Measurements from ENCODE around the gene CWF19L1.
A peak's percentile ranks its signal among the peaks of the same experiment; 100 is the strongest.
"Not testable (repeated sequence)": the region's sequence is repeated elsewhere in the genome, so short reads cannot be mapped to it uniquely, and the experiment has no call there.

The CWF19L1 gene

DNA sequence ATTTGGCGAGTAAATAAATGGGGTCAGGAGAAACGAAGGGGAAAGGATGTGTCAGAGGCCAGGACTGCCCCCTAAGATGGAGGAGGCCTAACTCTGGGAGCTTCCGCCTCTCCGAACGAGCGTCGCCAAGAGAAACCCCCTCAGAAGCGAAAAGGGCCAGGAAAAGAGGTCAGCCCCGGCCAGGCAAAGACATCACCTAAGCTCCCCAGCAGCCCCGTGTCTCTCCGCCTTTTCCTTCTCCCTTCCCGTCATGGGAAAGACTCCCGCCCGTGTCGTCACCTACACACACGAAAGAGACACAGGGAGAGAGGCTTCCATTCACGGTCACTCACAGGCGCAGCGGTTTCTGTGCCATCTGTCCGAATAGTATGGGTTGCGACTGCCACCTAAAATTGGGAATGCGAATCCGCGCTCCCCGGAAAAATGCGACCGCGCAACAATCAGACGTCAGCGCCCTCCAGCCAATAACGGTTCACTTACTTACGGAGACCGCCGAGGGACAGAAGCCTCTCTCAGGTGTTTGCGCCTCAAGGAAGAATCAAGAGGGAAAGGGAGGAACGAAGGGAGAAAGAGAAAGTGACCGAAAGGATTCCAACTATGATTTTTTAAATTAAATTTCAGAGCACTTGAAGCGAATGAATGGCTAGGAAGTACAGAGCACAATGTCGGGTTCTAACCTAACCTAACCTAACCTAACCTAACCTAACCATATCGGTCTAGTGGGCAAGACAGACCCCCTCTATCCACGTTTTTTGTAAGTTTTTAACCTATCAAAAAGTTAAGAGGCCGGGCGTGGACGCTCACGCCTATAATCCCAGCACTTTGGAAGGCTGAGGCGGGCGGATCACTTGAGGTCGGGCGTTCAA, at the start of gene CWF19L1:
TSS of gene CWF19L1 (minus strand) at position 400 of the 866 bp plus-strand sequence. CDS start at position 355, 45 bp downstream.
- peak; percentile 33 for DNase-seq

DNA sequence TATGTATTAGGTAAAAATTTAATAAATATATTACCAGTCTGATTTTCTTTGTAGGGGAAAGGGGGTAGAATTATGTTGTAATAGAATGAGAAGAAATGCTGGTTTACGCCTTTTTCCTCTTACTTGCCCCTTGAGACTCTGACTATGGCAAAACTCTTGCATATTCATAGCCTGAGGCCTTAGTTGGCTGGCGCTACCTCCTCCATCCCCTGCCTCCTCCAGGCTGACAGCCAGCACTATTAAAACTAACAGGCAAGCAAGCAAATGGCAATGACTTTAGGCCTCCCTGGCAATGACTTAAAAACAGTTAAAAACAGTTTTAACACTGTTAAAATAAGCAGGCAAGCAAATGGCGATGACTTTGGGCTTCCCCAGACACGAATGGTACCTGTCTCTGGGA, 48.2 kb upstream of the CWF19L1 start:
- no peak for DNase-seq

DNA sequence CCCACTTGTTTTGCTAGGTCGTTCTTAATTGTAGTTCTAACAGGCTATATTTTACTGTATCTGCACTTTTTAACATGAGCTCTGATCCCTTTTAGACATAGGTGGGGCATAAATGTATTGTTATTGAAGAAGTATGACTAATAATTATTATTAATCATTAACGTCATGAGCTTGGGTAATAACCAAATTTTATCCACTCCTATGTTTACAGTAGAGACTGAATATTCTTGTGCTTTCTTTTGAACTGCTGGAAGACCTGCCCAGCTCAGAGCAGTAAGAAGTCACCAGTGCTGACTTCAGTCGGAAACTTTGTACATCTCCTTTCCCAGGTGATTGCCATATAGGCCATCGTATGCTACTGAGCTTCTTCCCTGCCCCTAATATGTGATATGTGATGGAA, 43.9 kb upstream of the CWF19L1 start:
- no peak for DNase-seq

DNA sequence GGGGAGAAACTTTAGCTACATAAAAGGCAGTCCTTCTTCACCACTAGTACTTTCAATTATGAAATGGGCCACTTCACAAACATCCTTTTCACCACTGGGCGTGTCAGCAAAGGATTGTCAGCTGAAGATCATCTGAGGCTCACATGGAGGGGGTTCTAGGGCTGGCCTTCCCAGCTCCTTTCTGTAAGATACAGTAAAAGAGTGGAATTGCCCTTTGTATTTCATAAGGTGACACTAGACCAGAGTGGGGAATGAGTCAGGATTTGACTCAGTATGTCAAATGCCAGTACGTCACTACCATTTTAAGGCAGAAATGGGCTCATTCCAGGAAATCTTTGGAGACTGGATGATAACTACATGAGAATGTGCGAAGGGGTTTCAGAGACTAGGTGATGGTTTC, 40.2 kb upstream of the CWF19L1 start:
- DNase-seq, result no peak

DNA sequence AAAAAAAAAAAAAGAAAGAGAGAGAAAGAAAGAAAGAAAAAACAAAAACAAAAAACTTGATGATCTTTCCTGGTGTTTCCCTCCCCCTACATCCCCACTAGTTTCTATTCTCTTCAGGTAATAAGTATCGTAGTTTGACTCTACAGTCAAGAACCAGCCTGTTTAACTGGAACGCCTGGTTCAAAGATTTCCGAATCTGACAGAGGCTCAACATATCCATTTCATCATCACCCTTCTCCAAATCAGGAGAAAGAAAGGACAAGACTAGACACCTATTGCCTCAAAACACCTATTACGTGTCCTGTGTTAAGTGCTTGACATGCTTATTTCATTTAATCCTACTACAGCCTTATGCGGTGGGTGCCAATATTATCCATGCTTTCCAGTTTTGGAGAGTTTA, 39.4 kb upstream of the CWF19L1 start:
- no peak for DNase-seq

DNA sequence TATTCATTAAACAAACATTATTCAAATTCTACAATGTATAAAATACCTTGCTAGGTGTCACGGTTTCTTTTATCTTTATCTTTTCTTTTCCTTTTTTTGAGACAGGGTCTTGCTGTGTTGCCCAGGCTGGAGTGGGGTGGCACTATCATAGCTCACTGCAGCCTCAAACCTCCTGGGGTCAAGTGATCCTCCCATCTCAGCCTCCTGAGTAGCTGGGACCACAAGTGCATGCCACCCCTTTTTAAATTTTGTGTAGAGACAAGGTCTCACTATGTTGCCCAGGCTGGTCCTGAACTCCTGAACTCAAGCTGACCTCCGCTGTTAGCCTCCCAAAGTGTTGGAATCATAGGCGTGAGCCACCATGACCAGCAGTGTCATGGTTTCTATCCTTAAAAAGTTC, 37.0 kb upstream of the CWF19L1 start:
- no peak for DNase-seq

DNA sequence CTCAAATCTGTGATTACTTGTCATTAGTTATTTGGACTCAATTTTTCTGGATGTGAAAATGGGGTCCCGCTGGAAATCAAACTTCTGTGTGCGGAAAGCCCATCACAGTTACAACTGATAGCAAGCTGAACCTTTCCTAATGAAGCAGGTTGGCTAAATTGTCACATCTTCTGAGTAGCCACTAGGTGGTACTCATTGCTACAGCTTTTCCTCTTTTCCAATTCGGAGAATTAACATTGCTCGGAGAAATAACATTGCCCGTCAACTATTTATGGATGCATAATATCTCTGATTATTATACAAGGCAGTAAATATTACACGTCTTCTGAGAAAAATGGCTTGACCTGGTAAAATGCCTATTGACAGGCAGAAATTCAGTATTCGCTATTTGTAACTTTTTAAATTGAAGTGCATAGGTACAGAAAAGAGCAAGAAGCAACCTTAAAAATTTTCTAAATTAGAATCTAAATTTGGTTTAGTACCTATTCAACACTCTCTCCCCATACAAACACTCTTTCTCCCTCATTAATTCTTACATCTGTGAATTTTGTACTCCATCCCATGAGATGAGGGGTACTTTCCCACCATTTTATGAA, 36.4 kb upstream of the CWF19L1 start:
- DNase-seq, result no peak

DNA sequence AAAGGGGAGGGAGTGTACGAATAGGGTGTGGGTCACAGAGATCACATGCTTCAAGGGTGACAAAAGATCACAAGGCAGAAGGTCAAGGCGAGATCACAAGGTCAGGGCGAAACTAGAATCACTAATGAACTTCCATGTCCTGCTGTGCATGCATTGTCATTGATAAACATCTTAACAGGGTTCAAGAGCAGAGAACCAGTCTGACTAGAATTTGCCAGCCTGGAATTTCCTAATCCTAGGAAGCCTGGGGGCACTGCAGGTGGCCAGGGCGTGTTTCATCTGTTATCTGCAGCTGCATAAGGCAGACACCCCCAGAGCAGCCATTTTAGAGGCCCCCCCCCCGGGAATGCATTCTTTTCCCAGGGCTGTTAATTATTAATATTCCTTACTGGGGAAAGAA, 33.7 kb upstream of the CWF19L1 start:
- not testable (repeated sequence) for DNase-seq

DNA sequence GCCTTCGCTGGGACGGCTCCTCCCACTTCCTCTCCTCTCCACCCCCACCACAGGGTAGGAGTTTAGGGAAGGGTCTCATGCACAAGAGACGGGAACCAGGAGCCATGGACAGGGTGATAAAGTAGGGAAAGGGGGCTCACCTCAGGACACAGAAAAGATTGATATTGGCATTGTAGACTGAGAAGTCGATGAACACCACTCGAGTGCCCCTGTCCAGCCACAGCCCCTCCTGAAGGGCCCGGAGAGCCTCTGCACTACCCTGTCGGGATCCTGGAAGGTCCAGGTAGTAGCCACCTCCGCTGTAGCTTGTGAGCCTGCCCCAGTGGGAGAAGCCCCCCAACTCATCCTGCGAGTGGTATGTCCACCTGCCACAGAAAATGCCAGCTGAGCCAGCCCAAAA, 29.8 kb upstream of the CWF19L1 start:
- no peak for DNase-seq

DNA sequence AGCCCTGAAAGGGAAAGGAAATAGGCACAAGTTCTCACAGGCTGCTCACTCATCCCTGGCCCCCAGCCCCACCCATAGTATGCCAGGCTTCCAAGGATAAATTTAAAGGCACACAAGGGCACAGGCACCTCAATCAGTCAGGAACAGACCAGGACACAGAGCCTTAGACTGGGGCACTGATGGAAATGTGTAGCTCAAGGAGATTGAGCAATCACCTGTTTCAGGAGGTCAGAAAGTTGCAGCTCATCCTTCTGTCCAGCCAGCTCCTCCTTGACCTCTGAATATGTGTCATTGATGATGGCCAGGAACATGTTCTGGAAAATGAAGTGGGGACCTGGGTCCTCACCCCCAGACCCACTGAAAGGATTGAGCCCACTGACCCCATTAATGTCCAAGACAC, 25.6 kb upstream of the CWF19L1 start:
- no peak for DNase-seq

DNA sequence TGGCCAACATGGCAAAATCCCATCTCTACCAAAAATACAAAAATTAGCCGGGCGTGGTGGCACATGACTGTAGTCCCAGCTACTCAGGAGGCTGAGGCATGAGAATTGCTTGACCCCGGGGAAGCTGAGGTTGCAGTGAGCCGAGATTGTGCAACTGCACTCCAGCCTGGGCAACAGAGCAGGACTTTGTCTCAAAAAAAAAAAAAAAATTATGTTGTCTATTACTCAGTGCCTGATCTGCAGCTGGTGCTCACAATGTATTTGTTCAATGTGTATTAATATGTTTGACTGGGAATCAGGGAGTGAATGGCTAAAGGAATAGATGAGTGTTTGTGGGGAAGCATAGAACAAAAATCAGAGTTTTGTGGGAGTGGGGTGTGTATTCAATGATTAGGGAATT, 24.9 kb upstream of the CWF19L1 start:
- not testable (repeated sequence) for DNase-seq

DNA sequence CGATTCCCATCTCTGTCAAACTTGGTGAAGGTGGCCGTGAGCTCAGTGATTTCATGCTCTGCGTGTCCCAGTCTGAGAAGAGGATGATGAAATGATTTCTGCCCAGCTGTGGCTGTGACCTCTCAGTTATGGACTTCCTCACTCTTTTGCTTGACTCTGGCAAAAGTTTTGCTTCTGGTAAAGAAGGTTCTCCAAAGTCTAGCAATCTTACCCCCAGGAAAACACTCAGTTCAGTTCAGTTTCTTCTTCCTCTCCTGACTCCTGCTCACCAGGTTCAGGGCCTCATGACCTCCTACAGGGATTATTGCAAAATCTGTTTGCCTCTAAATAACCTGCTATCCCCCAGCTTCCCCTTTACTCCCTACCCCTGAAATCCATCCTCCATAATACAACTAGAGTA, 23.9 kb upstream of the CWF19L1 start:
- no peak for DNase-seq

DNA sequence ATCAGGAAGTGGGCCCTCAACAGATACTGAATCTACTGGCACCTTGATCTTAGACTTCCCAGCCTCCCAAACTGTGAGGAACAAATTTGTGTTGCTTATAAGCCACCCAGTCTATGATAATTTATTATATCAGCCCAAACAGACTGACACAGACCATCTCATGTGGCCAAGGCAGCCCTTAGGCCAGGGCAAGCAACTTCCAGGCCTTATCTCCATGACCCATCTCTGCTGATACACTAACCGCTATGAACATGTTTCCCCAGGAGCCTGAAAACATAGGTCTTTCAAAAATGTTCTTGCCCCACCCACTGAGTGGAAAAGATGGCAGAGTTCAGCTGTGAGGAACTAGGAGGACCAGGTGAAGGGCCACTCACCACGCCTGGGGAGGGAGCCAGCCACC, 22.2 kb upstream of the CWF19L1 start:
- DNase-seq, result no peak

DNA sequence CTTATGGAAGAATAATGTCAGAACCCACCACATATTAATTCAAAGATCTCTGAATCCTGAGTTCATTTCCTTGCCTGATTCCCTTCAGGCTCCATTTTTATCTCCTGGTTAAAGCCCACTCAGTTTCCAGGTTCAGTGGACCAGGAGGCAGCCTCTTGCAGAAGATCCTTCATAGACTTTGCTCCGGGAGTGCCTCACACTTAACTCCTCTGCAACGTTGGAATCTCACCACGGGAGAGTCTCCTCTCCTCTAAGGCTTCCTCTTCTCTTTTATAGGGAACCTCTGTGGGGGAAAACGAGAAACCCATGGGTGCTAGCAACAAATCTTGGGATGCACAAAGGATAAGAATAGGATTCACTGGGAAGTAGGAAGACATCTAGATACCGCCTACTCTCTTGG, 20.8 kb upstream of the CWF19L1 start:
- DNase-seq, result no peak

DNA sequence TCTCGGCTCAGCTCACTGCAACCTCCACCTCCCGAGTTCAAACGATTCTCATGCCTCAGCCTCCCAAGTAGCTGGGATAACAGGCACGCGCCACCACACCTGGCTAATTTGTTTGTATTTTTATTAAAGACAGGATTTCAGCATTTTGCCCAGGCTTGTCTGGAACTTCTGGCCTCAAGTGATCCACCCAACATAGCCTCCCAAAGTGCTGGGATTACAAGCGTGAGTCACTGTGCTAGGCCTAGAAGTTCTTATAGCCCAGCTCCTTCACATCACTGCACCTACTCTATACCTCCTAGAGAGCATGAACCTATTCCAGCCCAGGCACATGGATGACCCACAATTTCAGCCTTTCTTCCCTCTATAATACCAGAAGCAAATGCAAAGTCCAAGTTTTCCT, 20.3 kb upstream of the CWF19L1 start:
- no peak for DNase-seq

DNA sequence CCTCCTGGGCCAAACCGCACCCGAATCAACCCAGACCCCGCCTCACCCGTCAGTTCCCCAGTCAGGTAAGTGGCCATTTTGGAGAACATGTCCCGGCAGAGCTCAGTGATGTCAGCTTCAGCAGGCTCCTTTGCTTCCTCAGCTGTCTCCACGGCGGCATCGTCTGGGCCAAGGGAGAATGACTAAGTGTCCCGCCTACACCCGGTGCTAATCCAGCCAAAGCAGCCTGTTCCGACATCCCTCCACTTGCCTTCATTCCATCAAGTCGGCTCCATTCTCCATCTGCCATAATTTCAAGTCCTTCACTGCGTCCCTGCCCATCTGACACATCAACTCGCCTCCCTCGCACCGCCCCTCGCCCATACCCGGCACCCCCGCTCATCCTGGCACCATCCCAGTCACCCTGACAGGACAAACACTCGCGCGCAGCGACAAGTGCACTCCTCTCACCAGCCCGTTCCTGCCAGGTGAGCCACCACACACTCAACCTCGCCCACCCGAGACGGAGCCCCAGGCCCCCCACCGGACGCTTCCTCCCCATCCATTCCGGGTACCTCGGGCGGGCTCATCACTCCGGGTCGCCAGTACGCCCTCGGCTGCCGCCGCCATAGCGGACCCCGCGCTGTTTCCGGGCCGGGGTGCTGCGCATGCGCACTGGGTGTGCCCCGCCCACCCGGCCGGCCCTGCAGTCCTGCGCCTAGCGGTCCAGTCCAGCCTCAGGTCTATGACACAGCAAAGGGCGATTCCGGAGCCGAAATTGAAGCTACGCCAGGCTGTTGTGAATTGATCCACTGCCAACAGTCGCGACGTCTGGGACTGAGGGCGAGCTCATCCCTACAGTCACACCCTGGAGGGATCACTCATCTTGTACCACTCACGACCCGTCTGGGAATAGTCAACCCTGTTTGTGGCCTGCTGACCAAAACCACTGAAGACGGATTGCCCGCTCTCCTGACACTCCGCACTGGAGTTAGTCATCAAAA, 18.9 kb upstream of the CWF19L1 start, which contains the start of gene BLOC1S2:
TSS of gene BLOC1S2 (minus strand) at position 630 of the 983 bp plus-strand sequence. CDS start at position 609, 21 bp downstream.
- peak; percentile 5 for DNase-seq

DNA sequence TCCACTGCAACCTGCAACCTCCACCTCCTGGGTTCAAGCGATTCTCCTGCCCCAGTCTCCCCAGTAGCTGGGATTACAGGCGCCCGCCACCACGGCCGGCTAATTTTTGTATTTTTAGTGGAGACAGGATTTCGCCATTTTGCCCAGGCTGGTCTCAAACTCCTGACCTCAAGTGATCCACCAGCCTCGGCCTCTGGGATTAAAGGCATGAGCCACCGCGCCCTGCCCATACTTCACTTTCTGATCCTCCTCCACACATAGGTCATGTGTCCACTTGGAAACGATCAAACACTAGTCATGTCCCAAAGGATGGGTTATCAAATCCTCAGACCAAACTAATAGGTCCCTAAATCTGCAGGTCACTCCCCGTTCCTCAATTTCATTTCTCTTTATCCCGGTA, 17.9 kb upstream of the CWF19L1 start:
- not testable (repeated sequence) for DNase-seq

DNA sequence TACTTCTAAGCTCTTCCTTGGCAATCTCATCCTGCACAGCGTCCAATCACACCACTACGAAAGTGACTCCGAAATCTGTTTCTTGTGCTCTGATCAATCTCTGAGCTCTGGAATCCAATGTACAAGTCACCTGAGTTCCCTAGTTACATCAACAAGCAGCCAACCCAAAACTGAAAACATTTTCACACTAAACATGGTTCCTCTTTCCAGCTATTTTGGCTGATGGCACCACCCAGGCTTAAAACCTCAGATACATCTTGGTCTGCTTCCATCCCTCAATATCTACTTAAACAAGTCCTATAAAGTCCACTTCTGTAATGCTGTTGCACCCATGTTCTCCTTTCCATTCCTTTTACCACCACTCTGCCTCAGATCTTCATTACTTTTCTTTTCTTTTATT, 15.5 kb upstream of the CWF19L1 start:
- no peak for DNase-seq

DNA sequence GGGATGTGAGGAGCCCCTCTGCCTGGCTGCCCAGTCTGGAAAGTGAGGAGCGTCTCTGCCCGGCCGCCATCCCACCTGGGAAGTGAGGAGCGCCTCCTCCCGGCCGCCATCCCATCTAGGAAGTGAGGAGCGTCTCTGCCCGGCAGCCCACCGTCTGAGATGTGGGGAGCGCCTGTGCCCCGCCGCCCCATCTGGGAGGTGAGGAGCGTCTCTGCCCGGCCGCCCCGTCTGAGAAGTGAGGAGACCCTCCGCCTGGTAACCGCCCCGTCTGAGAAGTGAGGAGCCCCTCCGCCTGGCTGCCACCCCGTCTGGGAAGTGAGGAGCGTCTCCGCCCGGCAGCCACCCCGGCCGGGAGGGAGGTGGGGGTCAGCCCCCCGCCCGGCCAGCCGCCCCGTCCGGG, 9.5 kb upstream of the CWF19L1 start:
- not testable (repeated sequence) for DNase-seq

DNA sequence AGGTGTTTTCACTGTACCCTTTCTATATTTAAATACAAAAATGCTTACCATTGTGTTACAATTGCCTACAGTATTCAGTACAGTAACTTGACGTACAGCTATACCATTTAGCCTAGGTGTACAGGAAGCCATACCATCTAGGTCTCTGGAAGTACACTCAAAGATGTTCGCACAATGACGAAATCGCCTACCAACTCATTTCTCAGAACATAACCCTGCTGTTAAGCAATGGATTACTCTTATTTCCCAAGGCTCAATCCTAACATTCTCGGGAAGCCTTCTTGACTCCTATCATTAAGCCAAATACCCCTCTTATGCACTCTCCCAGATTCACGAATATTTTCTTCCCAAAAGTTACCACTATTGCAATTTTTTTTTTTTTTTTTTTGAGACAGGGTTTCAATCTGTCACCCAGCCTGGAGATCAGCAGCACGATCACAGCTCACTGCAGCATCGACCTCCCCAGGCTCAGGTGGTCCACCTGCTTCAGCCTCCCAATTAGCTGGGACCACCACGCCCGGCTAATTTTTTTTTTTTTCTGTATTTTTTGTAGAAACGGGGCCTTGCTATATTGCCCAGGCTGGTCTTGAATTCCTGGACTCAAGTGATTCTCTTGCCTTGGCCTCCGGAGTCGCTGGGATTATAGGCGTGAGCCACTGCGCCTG, 1.5 kb downstream of the CWF19L1 start:
- no peak for DNase-seq

DNA sequence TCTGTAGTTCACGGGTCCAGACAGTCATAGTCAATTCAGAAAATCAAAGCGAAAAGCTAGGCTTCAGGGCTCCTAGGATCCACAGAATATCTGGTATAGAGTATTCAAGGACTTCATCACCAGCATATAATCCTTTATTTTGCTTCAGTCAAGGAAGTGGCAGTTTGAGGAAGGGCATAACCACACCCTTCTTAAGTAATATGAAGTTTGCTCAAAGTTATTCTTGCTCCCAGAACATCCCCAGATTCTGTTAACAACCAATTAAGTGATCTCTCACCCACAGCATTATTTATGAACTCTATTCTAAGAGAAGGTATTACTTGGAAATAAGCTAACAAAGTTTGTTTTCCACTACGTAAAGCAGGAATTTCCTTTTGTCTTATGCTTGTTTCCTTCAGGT, 13.2 kb downstream of the CWF19L1 start:
- DNase-seq, result no peak

DNA sequence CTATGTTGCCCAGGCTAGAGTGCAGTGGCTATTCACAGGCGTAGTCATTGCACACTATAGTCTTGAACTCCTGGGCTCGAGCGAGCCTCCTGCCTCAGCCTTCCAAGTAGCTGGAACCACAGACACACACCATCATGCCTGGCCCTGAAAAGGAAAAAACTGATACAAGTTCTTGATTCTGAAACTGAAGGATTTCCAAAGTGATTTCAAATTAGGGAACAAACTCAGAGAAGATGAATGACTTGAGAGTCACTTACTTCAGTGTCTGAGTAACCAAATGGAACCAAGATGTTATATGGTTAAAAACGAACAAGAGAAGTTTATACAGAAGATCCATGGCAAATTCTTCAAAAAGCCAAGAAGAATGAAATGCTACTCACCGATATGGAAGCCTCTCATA, 14.4 kb downstream of the CWF19L1 start:
- DNase-seq, result no peak

DNA sequence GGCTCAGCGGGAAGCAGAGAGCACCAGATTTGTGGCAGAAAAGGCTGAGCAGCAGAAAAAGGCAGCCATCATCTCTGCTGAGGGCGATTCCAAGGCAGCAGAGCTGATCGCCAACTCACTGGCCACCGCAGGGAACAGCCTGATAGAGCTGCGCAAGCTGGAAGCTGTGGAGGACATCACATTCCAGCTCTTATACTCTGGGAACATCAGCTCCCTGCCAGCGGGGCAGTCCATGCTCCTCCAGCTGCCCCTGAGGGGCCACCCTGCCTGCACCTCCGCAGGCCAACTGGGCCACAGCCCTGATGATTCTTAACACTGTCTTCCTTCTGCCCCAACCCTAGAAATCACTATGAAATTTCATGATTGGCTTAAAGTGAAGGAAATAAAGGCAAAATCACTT, 18.6 kb downstream of the CWF19L1 start:
- DNase-seq, result no peak
